ENCODE measurements around the gene CHRD.

- TF ChIP-seq POLR2A (IDR thresholded peaks at IDR 0.05) = no peak
- no peak for TF ChIP-seq CTCF (IDR thresholded peaks at IDR 0.05)
Measured at GRCh38 chr3:184423561-184423960, 43.7 kb downstream of the CHRD start.

Measured in tibial nerve (tissue), 3 donors.